ENCODE data around the gene BATF3. TPM values are rescaled to one million over a fixed set of nuclear protein-coding genes. Genes with fewer than 3 reads are reported as not detected.

BATF3 gene
- total RNA-seq, 1 experiment from 2014 or later = 2.1 TPM

- no peak overlapping the region for H3K23ac ChIP-seq (ENCODE audit: insufficient read length, low read depth, low read length)
- H3K36me3 Mint-ChIP-seq (ENCODE audit: insufficient read depth in 1 of 3, low read depth in 3 of 3) = peaks cover 5 to 11% (median 7%) of the 10 kb centered on the region in 3 experiments; a peak in 6 of 7 replicates
- H3K9me3 ChIP-seq (ENCODE audit: control insufficient read depth, low read depth, low read length) = no peaks in the 10 kb centered on the region
- H3K4ac ChIP-seq (ENCODE audit: low read depth, low read length) = no peak overlapping the region
- no peak overlapping the region for H2BK12ac ChIP-seq (ENCODE audit: insufficient read length, low read depth, low read length)
- no peak overlapping the region for H4K91ac ChIP-seq (ENCODE audit: insufficient read length, low read depth, low read length)
- H2BK120ac ChIP-seq (ENCODE audit: low read depth, low read length, poor library complexity, severe bottlenecking) = no peak overlapping the region
- no peak overlapping the region for H2BK5ac ChIP-seq (ENCODE audit: insufficient read length, low read length)
- no peak overlapping the region for H3K4me2 ChIP-seq (ENCODE audit: insufficient read depth, insufficient read length, low read length)
- no peak overlapping the region for H2BK15ac ChIP-seq (ENCODE audit: low read depth, low read length)
- no peak overlapping the region for H4K8ac ChIP-seq (replicated peaks; ENCODE audit: insufficient read length, low read depth, low read length)
- H3K79me1 ChIP-seq (ENCODE audit: insufficient read depth, low read depth, low read length, poor library complexity, severe bottlenecking) = no peaks in the 10 kb centered on the region
- peaks cover 21% of the 10 kb centered on the region for H3K27me3 Mint-ChIP-seq (ENCODE audit: low read depth)
- no peak overlapping the region for H2AFZ ChIP-seq (ENCODE audit: low read length)
- H2AK5ac ChIP-seq (ENCODE audit: insufficient read length, low read length) = no peak overlapping the region
- no peak overlapping the region for H3T11ph ChIP-seq (ENCODE audit: low read length)
- H3K23me2 ChIP-seq (ENCODE audit: insufficient read length, low read depth, low read length, poor library complexity, severe bottlenecking) = no peaks in the 10 kb centered on the region
- H4K5ac ChIP-seq (ENCODE audit: insufficient read length, low read depth, low read length) = no peak overlapping the region
- H3K27ac Mint-ChIP-seq = no peak overlapping the region
- no peak overlapping the region for H3K14ac ChIP-seq (ENCODE audit: insufficient read depth, low read length)
- no peak overlapping the region for H3K27ac ChIP-seq (ENCODE audit: insufficient read length, low read depth, low read length)
- H3K9me3 Mint-ChIP-seq = peaks cover 7% of the 10 kb centered on the region in 2 experiments; a peak in 4 of 5 replicates
- no peak overlapping the region for H3K4me3 Mint-ChIP-seq
- no peak overlapping the region for H3K9ac ChIP-seq (ENCODE audit: extremely low read depth, insufficient read length, low read length)
- H3K4me1 Mint-ChIP-seq = peaks cover 19 to 21% of the 10 kb centered on the region in 2 experiments
- no peak overlapping the region for H3K56ac ChIP-seq (ENCODE audit: insufficient read length, low read depth, low read length)
- DNase-seq = no peak
- no peaks in the 10 kb centered on the region for H3K79me2 ChIP-seq (ENCODE audit: insufficient read depth, low read length)
- H3K18ac ChIP-seq (ENCODE audit: insufficient read length, low read depth, low read length) = no peak overlapping the region
- H4K20me1 ChIP-seq (ENCODE audit: control insufficient read depth, insufficient read depth, insufficient read length) = no peaks in the 10 kb centered on the region
- WGBS (ENCODE audit: extremely low coverage, insufficient read length, low lambda C conversion rate) = no CpG with 5 or more reads among the region's 4 CpGs
- H3K27me3 ChIP-seq (ENCODE audit: insufficient read depth, low read length) = no peaks in the 10 kb centered on the region
- no peaks in the 10 kb centered on the region for H3K4me1 ChIP-seq (ENCODE audit: insufficient read depth, low read length)
- no peak overlapping the region for H2BK20ac ChIP-seq (ENCODE audit: low read depth, low read length, poor library complexity, severe bottlenecking)
- TF ChIP-seq CTCF (conservative IDR thresholded peaks at IDR 0.05) = no peak
These were observed 61.0 kb downstream of the BATF3 start for GRCh38 chr1:212638492-212639151.
